ENCODE data around the gene ZSCAN21.

Gene ZSCAN21

DNA sequence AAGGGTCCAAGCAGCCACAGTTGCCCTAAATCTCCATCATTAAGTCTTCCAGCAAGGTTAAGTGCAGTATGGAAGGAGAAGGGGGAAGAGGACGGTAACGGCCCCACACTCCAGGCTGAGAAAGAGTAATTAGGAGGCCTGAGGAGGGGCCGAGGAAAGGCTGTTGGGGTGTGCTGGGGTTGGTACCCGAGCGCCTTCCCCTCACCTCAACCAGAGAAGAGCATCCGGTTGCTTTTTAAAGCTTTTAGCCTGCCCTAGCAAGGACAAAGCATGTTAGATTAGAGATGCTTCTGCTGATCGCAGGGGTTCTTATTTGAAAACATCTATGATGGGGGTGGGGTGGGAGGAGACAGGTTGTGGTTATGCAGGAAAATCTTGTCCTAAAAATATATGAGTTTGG lies 9.0 kb upstream of the ZSCAN21 start:
- TF ChIP-seq ZBTB7A (IDR thresholded peaks at IDR 0.05; ENCODE audit: low read depth) (no peak), TCF12 (IDR thresholded peaks at IDR 0.05; ENCODE audit: low read depth) (no peak), EGR1 (IDR thresholded peaks at IDR 0.05) (no peak), CEBPB (IDR thresholded peaks at IDR 0.05) (no peak)

- TF ChIP-seq MAX (IDR thresholded peaks at IDR 0.05) = no peak
- TF ChIP-seq CREB1 (IDR thresholded peaks at IDR 0.05; ENCODE audit: low read depth) = no peak
- TF ChIP-seq EGR1 (IDR thresholded peaks at IDR 0.05) = no peak
- no peak for TF ChIP-seq TCF12 (IDR thresholded peaks at IDR 0.05; ENCODE audit: low read depth)
- no peak for TF ChIP-seq FOXM1 (IDR thresholded peaks at IDR 0.05; ENCODE audit: borderline replicate concordance, low read depth)
- no peak for TF ChIP-seq CEBPB (IDR thresholded peaks at IDR 0.05)
- TF ChIP-seq RAD21 (IDR thresholded peaks at IDR 0.05; ENCODE audit: low read depth) = no peak
- TF ChIP-seq NFIC (IDR thresholded peaks at IDR 0.05) = no peak
- TF ChIP-seq ZBTB7A (IDR thresholded peaks at IDR 0.05; ENCODE audit: low read depth) = no peak
- no peak for TF ChIP-seq USF1 (IDR thresholded peaks at IDR 0.05)
- TF ChIP-seq TEAD4 (IDR thresholded peaks at IDR 0.05) = no peak
- TF ChIP-seq REST (IDR thresholded peaks at IDR 0.05; ENCODE audit: low read depth) = no peak
- TF ChIP-seq TAF1 (IDR thresholded peaks at IDR 0.05; ENCODE audit: low read depth) = no peak
Measured at GRCh38 chr7:100044718-100045117, 4.9 kb upstream of the ZSCAN21 start.

- TF ChIP-seq MAX (IDR thresholded peaks at IDR 0.05) (no peak), EP300 (IDR thresholded peaks at IDR 0.05; ENCODE audit: borderline replicate concordance) (no peak), YY1 (IDR thresholded peaks at IDR 0.05; ENCODE audit: low read depth) (no peak), ZBTB7A (IDR thresholded peaks at IDR 0.05; ENCODE audit: low read depth) (no peak), FOXM1 (IDR thresholded peaks at IDR 0.05; ENCODE audit: borderline replicate concordance, low read depth) (no peak)
Measured at GRCh38 chr7:100048680-100049079, 894 bp upstream of the ZSCAN21 start.

GRCh38 chr7:100051611-100052010 lies 2.0 kb downstream of the ZSCAN21 start:
- TF ChIP-seq TCF12 (IDR thresholded peaks at IDR 0.05; ENCODE audit: low read depth) = no peak

GRCh38 chr7:100053215-100053614 lies 3.6 kb downstream of the ZSCAN21 start:
- TF ChIP-seq EP300 (IDR thresholded peaks at IDR 0.05; ENCODE audit: borderline replicate concordance) = no peak
- peak; percentile 63 for TF ChIP-seq RAD21 (IDR thresholded peaks at IDR 0.05; ENCODE audit: low read depth)

- TF ChIP-seq MAX (IDR thresholded peaks at IDR 0.05) (no peak), CREB1 (IDR thresholded peaks at IDR 0.05; ENCODE audit: low read depth) (no peak), REST (IDR thresholded peaks at IDR 0.05; ENCODE audit: low read depth) (no peak), RAD21 (IDR thresholded peaks at IDR 0.05; ENCODE audit: low read depth) (no peak), TCF12 (IDR thresholded peaks at IDR 0.05; ENCODE audit: low read depth) (no peak), CEBPB (IDR thresholded peaks at IDR 0.05) (no peak), EGR1 (IDR thresholded peaks at IDR 0.05) (no peak), EP300 (IDR thresholded peaks at IDR 0.05; ENCODE audit: borderline replicate concordance) (no peak), NFIC (IDR thresholded peaks at IDR 0.05) (no peak), YY1 (IDR thresholded peaks at IDR 0.05; ENCODE audit: low read depth) (no peak), USF1 (IDR thresholded peaks at IDR 0.05) (no peak), FOXM1 (IDR thresholded peaks at IDR 0.05; ENCODE audit: borderline replicate concordance, low read depth) (no peak), TEAD4 (IDR thresholded peaks at IDR 0.05) (no peak), TAF1 (IDR thresholded peaks at IDR 0.05; ENCODE audit: low read depth) (no peak), ZBTB7A (IDR thresholded peaks at IDR 0.05; ENCODE audit: low read depth) (no peak)
Measured at GRCh38 chr7:100057006-100057405, 7.4 kb downstream of the ZSCAN21 start.

DNA sequence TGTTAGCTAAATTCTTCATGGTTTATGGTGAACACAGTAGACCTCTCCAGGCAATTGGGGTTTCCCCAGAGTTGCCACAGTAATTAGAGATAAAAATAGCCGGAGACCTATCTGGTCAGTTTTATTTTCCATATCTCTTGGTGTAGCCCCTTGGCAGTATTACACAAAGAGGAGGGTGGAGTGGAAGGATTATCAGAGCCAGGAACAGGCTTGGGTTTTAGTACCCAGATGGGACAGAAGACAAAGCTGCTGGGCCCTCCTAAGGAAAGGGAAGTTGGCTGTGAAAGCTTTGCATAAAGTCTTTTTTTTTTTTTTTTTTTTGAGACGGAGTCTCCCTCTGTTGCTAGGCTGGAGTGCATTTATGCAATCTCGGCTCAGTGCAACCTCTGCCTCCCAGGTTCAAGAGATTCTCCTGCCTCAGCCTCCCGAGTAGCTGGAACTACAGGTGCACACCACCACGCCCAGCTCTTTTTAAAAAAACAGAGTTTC lies 9.7 kb downstream of the ZSCAN21 start:
- TF ChIP-seq REST (IDR thresholded peaks at IDR 0.05; ENCODE audit: low read depth) (no peak), FOXM1 (IDR thresholded peaks at IDR 0.05; ENCODE audit: borderline replicate concordance, low read depth) (no peak), CEBPB (IDR thresholded peaks at IDR 0.05) (no peak), MAX (IDR thresholded peaks at IDR 0.05) (no peak), EP300 (IDR thresholded peaks at IDR 0.05; ENCODE audit: borderline replicate concordance) (no peak), TCF12 (IDR thresholded peaks at IDR 0.05; ENCODE audit: low read depth) (no peak), TAF1 (IDR thresholded peaks at IDR 0.05; ENCODE audit: low read depth) (no peak)

Measured in Ishikawa (cell line).